ENCODE data around the gene TUB.
A peak's percentile ranks its signal among the peaks of the same experiment; 100 is the strongest.

TUB gene

GRCh38 chr11:8036002-8036802, 44.8 kb upstream of the TUB start:
- no peaks in the 10 kb centered on the region for H3K36me3 ChIP-seq (ENCODE audit: control insufficient read depth, insufficient read depth, low read length)
- no peak overlapping the region for H3K4me3 ChIP-seq (ENCODE audit: low read depth, low read length)
- H3K79me2 ChIP-seq, result peaks cover 2% of the 10 kb centered on the region
- H3K4me2 ChIP-seq (ENCODE audit: low read length), result no peak overlapping the region
- H3K27me3 ChIP-seq (ENCODE audit: control insufficient read depth, insufficient read depth, low read length), result no peaks in the 10 kb centered on the region
- no peaks in the 10 kb centered on the region for H3K9me3 ChIP-seq (ENCODE audit: control insufficient read depth, low read length)
- H3K27ac ChIP-seq, result peak overlapping the region; percentile 96
- no peak for TF ChIP-seq CTCF (IDR thresholded peaks at IDR 0.05)
- H3K4me1 ChIP-seq, result peaks cover 30% of the 10 kb centered on the region
- H3K9ac ChIP-seq, result no peak overlapping the region
- H2AFZ ChIP-seq, result peak overlapping the region; percentile 75

- Histone ChIP-seq H3K4me3 (ENCODE audit: low read depth, low read length) (no peak overlapping the region), H3K27me3 (ENCODE audit: control insufficient read depth, insufficient read depth, low read length) (no peaks in the 10 kb centered on the region), H3K9me3 (ENCODE audit: control insufficient read depth, low read length) (no peaks in the 10 kb centered on the region), H3K9ac (no peak overlapping the region), H3K79me2 (peaks cover 2% of the 10 kb centered on the region), H3K36me3 (ENCODE audit: control insufficient read depth, insufficient read depth, low read length) (no peaks in the 10 kb centered on the region), H2AFZ (no peak overlapping the region), H3K4me2 (ENCODE audit: low read length) (no peak overlapping the region), H3K27ac (peak overlapping the region; percentile 96), H3K4me1 (peaks cover 30% of the 10 kb centered on the region)
- TF ChIP-seq CTCF (IDR thresholded peaks at IDR 0.05), result no peak
These were observed 44.0 kb upstream of the TUB start for GRCh38 chr11:8036986-8037385.

- Histone ChIP-seq H3K36me3 (ENCODE audit: control insufficient read depth, insufficient read depth, low read length) (no peaks in the 10 kb centered on the region), H3K4me3 (ENCODE audit: low read depth, low read length) (no peak overlapping the region), H3K27me3 (ENCODE audit: control insufficient read depth, insufficient read depth, low read length) (no peaks in the 10 kb centered on the region), H3K79me2 (peaks cover 2% of the 10 kb centered on the region), H3K9me3 (ENCODE audit: control insufficient read depth, low read length) (no peaks in the 10 kb centered on the region), H3K4me1 (peaks cover 29% of the 10 kb centered on the region), H3K27ac (no peak overlapping the region), H3K9ac (no peak overlapping the region), H2AFZ (no peak overlapping the region), H3K4me2 (ENCODE audit: low read length) (no peak overlapping the region)
- no peak for TF ChIP-seq CTCF (IDR thresholded peaks at IDR 0.05)
These were observed 42.6 kb upstream of the TUB start for GRCh38 chr11:8038393-8038792.

GRCh38 chr11:8038811-8039529, 42.0 kb upstream of the TUB start:
- no peak overlapping the region for H3K9ac ChIP-seq
- no peaks in the 10 kb centered on the region for H3K36me3 ChIP-seq (ENCODE audit: control insufficient read depth, insufficient read depth, low read length)
- no peaks in the 10 kb centered on the region for H3K27me3 ChIP-seq (ENCODE audit: control insufficient read depth, insufficient read depth, low read length)
- peak overlapping the region; percentile 69 for H2AFZ ChIP-seq
- H3K4me1 ChIP-seq, result peaks cover 23% of the 10 kb centered on the region
- no peak overlapping the region for H3K4me2 ChIP-seq (ENCODE audit: low read length)
- no peak for TF ChIP-seq CTCF (IDR thresholded peaks at IDR 0.05)
- no peak overlapping the region for H3K4me3 ChIP-seq (ENCODE audit: low read depth, low read length)
- no peaks in the 10 kb centered on the region for H3K79me2 ChIP-seq
- peak overlapping the region; percentile 56 for H3K27ac ChIP-seq
- H3K9me3 ChIP-seq (ENCODE audit: control insufficient read depth, low read length), result no peaks in the 10 kb centered on the region

Measured in parathyroid adenoma (tissue), 2 donors.